ENCODE data around the gene TRAF4. TPM values are rescaled to one million over a fixed set of nuclear protein-coding genes. Genes with fewer than 3 reads are reported as not detected.

TRAF4 gene
- total and polyA plus RNA-seq, 9 of the 15 experiments (the other 6 are each of a cell fraction or from before 2014, with no cell fraction given): 2.4 to 147 (median 72.4) TPM

DNA sequence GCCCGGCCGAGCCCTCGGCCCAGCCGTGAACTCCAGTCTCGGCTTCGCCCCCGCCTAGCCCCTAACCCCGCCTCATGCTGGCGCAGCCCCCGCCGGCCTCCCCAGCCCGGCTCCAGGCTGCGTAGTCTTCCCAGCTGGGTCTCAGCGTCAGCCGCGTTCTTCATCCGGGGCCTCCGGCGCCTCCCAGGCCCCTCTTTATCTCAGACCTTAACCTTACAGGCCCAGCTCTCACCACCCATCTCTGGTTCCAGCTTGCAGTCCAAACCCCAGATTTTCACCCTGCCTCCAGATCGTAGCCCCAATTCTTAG lies 32.1 kb upstream of the TRAF4 start, which contains the start of gene PROCA1 (continued):
- TF ChIP-seq REST (IDR thresholded peaks at IDR 0.05; ENCODE audit: borderline replicate concordance) (no peak; the same call in 1 of the 2 replicates), REST (CRISPR knock-in tag; IDR thresholded peaks at IDR 0.05; ENCODE audit: low read depth) (no peak; the same call in 1 of the 2 replicates), CREB3 (tag; conservative IDR thresholded peaks at IDR 0.05; ENCODE audit: low read depth) (no peak), CBFA2T3 (IDR thresholded peaks at IDR 0.05) (peak; percentile 77), PPARD (CRISPR knock-in tag; IDR thresholded peaks at IDR 0.05) (no peak), UBTF (IDR thresholded peaks at IDR 0.05; ENCODE audit: borderline replicate concordance in 1 of 2, low read depth in 2 of 2, low read length in 2 of 2) (peak; percentile 62 to 67; a peak in 1 of 4 replicates), HNRNPL (IDR thresholded peaks at IDR 0.05; ENCODE audit: low read depth, low read length) (no peak), PTRF (tag; IDR thresholded peaks at IDR 0.05) (no peak), ZC3H4 (CRISPR knock-in tag; IDR thresholded peaks at IDR 0.05; ENCODE audit: borderline replicate concordance) (no peak), OTX1 (CRISPR knock-in tag; IDR thresholded peaks at IDR 0.05) (no peak), HDGF (IDR thresholded peaks at IDR 0.05) (no peak)
- TF ChIP-seq, protein P1, sequence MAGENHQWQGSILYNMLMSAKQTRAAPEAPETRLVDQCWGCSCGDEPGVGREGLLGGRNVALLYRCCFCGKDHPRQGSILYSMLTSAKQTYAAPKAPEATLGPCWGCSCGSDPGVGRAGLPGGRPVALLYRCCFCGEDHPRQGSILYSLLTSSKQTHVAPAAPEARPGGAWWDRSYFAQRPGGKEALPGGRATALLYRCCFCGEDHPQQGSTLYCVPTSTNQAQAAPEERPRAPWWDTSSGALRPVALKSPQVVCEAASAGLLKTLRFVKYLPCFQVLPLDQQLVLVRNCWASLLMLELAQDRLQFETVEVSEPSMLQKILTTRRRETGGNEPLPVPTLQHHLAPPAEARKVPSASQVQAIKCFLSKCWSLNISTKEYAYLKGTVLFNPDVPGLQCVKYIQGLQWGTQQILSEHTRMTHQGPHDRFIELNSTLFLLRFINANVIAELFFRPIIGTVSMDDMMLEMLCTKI (IDR thresholded peaks at IDR 0.05; ENCODE audit: partially characterized antibody): no peak
- TF ChIP-seq, protein P2, sequence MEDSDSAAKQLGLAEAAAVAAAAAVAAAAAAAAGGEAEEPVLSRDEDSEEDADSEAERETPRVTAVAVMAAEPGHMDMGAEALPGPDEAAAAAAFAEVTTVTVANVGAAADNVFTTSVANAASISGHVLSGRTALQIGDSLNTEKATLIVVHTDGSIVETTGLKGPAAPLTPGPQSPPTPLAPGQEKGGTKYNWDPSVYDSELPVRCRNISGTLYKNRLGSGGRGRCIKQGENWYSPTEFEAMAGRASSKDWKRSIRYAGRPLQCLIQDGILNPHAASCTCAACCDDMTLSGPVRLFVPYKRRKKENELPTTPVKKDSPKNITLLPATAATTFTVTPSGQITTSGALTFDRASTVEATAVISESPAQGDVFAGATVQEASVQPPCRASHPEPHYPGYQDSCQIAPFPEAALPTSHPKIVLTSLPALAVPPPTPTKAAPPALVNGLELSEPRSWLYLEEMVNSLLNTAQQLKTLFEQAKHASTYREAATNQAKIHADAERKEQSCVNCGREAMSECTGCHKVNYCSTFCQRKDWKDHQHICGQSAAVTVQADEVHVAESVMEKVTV (CRISPR knock-in tag; IDR thresholded peaks at IDR 0.05): no peak

Data from K562 (cell line).